ENCODE results near the gene S1PR5.

Gene S1PR5

DNA sequence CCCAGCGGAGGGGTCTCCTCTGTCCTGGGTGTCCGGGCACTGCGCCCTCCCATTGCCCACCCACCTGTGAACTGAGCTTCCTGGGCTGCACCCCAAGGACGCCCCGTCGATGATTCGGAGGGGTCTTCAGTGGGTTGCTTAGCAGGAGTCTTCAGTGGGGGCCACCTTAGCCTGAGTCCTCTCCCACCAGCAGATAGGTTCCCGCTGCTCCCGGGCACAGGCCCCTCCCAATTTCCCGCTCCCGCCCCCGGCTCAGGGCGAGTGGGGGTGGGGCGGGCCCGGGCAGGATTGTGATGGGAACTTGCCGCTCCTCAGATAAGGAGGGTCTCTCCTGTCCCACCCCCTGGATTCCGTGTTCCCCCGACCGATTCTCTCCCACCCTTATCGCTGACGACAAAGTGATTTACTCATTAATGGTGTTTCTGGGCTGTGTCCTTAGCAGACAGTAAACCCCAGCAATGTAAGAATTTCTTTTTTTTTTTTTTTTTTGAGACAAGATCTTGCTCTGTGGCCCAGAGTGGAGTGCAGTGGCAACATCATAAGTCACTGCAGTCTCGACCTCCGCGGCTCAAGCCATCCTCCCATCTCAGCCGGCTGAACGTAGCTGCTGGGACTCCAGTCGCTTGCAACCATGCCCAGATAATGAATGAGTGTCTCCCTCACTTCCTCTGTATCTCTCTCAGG lies 655 bp upstream of the S1PR5 start:
- Histone ChIP-seq H3K27ac (ENCODE audit: low read depth, low read length) (no peak overlapping the region), H2AFZ (ENCODE audit: low read depth, low read length, severe bottlenecking) (no peak overlapping the region), H3K9me3 (ENCODE audit: insufficient read depth, low read length) (no peaks in the 10 kb centered on the region), H3K4me3 (ENCODE audit: insufficient read depth, low read length, poor library complexity, severe bottlenecking) (no peak overlapping the region), H3K36me3 (ENCODE audit: low read length) (no peaks in the 10 kb centered on the region), H4K20me1 (ENCODE audit: low read depth, low read length) (no peaks in the 10 kb centered on the region), H3K9ac (ENCODE audit: low read length) (no peak overlapping the region), H3K9me2 (replicated peaks; ENCODE audit: insufficient read depth, low read length) (no peaks in the 10 kb centered on the region), H3K27me3 (ENCODE audit: low read length) (no peaks in the 10 kb centered on the region), H3K4me2 (ENCODE audit: low read depth, low read length, poor library complexity, severe bottlenecking) (no peak overlapping the region), H3F3A (ENCODE audit: insufficient read depth) (no peaks in the 10 kb centered on the region), H3K79me2 (ENCODE audit: insufficient read depth, low read length) (no peaks in the 10 kb centered on the region)
- no peak for TF ChIP-seq EZH2phosphoT487 (conservative IDR thresholded peaks at IDR 0.05; ENCODE audit: low read length)
- TF ChIP-seq, protein P1, sequence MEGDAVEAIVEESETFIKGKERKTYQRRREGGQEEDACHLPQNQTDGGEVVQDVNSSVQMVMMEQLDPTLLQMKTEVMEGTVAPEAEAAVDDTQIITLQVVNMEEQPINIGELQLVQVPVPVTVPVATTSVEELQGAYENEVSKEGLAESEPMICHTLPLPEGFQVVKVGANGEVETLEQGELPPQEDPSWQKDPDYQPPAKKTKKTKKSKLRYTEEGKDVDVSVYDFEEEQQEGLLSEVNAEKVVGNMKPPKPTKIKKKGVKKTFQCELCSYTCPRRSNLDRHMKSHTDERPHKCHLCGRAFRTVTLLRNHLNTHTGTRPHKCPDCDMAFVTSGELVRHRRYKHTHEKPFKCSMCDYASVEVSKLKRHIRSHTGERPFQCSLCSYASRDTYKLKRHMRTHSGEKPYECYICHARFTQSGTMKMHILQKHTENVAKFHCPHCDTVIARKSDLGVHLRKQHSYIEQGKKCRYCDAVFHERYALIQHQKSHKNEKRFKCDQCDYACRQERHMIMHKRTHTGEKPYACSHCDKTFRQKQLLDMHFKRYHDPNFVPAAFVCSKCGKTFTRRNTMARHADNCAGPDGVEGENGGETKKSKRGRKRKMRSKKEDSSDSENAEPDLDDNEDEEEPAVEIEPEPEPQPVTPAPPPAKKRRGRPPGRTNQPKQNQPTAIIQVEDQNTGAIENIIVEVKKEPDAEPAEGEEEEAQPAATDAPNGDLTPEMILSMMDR (IDR thresholded peaks at IDR 0.05; ENCODE audit: insufficient read depth, low read length, poor library complexity, severe bottlenecking) = no peak

DNA sequence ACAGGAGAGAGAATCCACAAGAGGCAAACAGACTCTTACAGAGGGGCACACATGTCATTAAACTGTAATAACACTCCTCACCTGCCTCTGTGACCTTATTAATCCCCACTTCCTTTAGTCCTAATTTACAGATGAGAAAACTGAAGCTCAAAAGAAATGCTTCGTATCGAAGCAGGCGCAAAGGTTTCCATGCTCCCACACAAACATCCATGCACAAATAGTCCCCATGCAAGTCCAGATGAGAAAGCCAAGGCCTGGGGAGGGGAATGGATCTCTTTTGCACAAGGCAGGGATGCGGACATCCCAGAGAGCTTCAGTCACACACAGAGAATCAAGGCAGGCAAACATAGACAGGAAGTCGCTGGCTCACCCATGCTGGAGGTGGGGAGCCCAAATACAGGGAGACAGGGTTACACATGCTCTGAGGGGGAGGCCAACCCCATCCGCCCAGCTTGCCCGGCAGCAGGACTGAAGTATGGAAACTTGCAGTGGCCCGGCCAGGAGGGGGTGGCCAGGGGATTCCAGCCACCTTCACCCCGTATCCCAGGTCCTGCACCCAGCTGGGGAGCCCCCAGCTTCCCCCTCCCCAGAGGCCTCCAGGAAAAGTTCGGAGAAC lies 468 bp downstream of the S1PR5 start:
- Histone ChIP-seq H3K4me3 (ENCODE audit: insufficient read depth, low read length, poor library complexity, severe bottlenecking) (no peak overlapping the region), H3K9me2 (replicated peaks; ENCODE audit: insufficient read depth, low read length) (no peaks in the 10 kb centered on the region), H3K27me3 (ENCODE audit: low read length) (no peaks in the 10 kb centered on the region), H2AFZ (ENCODE audit: low read depth, low read length, severe bottlenecking) (no peak overlapping the region), H3K4me2 (ENCODE audit: low read depth, low read length, poor library complexity, severe bottlenecking) (no peak overlapping the region), H4K20me1 (ENCODE audit: low read depth, low read length) (no peaks in the 10 kb centered on the region), H3K9me3 (ENCODE audit: insufficient read depth, low read length) (no peaks in the 10 kb centered on the region), H3K36me3 (ENCODE audit: low read length) (no peaks in the 10 kb centered on the region), H3K27ac (ENCODE audit: low read depth, low read length) (no peak overlapping the region), H3K9ac (ENCODE audit: low read length) (no peak overlapping the region), H3K79me2 (ENCODE audit: insufficient read depth, low read length) (no peaks in the 10 kb centered on the region), H3F3A (ENCODE audit: insufficient read depth) (no peaks in the 10 kb centered on the region)
- TF ChIP-seq EZH2phosphoT487 (conservative IDR thresholded peaks at IDR 0.05; ENCODE audit: low read length) = no peak
- TF ChIP-seq, protein P1 (IDR thresholded peaks at IDR 0.05; ENCODE audit: insufficient read depth, low read length, poor library complexity, severe bottlenecking) = no peak

- Histone ChIP-seq H3F3A (ENCODE audit: insufficient read depth) (no peaks in the 10 kb centered on the region), H3K4me2 (ENCODE audit: low read depth, low read length, poor library complexity, severe bottlenecking) (no peak overlapping the region), H3K36me3 (ENCODE audit: low read length) (no peaks in the 10 kb centered on the region), H3K9ac (ENCODE audit: low read length) (no peak overlapping the region), H3K9me3 (ENCODE audit: insufficient read depth, low read length) (no peaks in the 10 kb centered on the region), H4K20me1 (ENCODE audit: low read depth, low read length) (no peaks in the 10 kb centered on the region), H3K27me3 (ENCODE audit: low read length) (no peaks in the 10 kb centered on the region), H3K4me3 (ENCODE audit: insufficient read depth, low read length, poor library complexity, severe bottlenecking) (no peak overlapping the region), H2AFZ (ENCODE audit: low read depth, low read length, severe bottlenecking) (no peak overlapping the region), H3K9me2 (replicated peaks; ENCODE audit: insufficient read depth, low read length) (no peaks in the 10 kb centered on the region), H3K79me2 (ENCODE audit: insufficient read depth, low read length) (no peaks in the 10 kb centered on the region), H3K27ac (ENCODE audit: low read depth, low read length) (no peak overlapping the region)
- TF ChIP-seq, protein P1 (IDR thresholded peaks at IDR 0.05; ENCODE audit: insufficient read depth, low read length, poor library complexity, severe bottlenecking) = no peak
- TF ChIP-seq EZH2phosphoT487 (conservative IDR thresholded peaks at IDR 0.05; ENCODE audit: low read length) = no peak
These were observed 1.2 kb downstream of the S1PR5 start for GRCh38 chr19:10516064-10516385.

All from SU-DHL-6 (cell line).